MCF 10A (cell line): ENCODE measurements around the gene FAXDC2. TPM values are rescaled to one million over a fixed set of nuclear protein-coding genes. Genes with fewer than 3 reads are reported as not detected.

ENCODE experiments used
- BruUV-seq: library from RNA; stranded (reverse); fragments of 400-500 nt; replicated peaks from 2 replicates; lab custom pipeline; 2021; lab: Mats Ljungman, UMichigan
- CTCF ChIA-PET: fragments of 300-600 bp; sonication (Branson Sonifier 250); formaldehyde crosslinking; extraction: SDS; loops from one replicate; lab custom pipeline; 2021; ENCODE audit warnings: antibody characterized with exemption, inconsistent platforms; lab: Yijun Ruan, JAX
- POLR2A ChIA-PET: fragments of 300-600, 350-650 bp; sonication (Branson Sonifier 250); formaldehyde crosslinking; extraction: SDS; loops from one replicate; lab custom pipeline; 2020; ENCODE audit warnings: antibody characterized with exemption, inconsistent platforms; lab: Yijun Ruan, JAX
- DNase-seq: peaks from one replicate; pipeline ENCODE4 v3.0.0-alpha.2; 2018; ENCODE audit not compliant: unreplicated experiment
- H3K27ac Mint-ChIP-seq: one replicate; pipeline ENCODE4 v1.8.0; 2022; ENCODE audit warnings: mild to moderate bottlenecking, low read depth, mixed read lengths; ENCODE audit not compliant: unreplicated experiment
- H3K27me3 Mint-ChIP-seq: one replicate; pipeline ENCODE4 v1.8.0; 2022; ENCODE audit warnings: mixed read lengths; ENCODE audit not compliant: insufficient read depth, unreplicated experiment
- H3K36me3 Mint-ChIP-seq: one replicate; pipeline ENCODE4 v1.8.0; 2022; ENCODE audit warnings: mild to moderate bottlenecking, moderate library complexity, mixed read lengths; ENCODE audit not compliant: insufficient read depth, unreplicated experiment
- H3K4me1 Mint-ChIP-seq: one replicate; pipeline ENCODE4 v1.8.0; 2022; ENCODE audit warnings: mixed read lengths; ENCODE audit not compliant: insufficient read depth, unreplicated experiment
- H3K4me3 Mint-ChIP-seq: one replicate; pipeline ENCODE4 v1.8.0; 2022; ENCODE audit warnings: mild to moderate bottlenecking, moderate library complexity, mixed read lengths; ENCODE audit not compliant: unreplicated experiment
- H3K9me3 Mint-ChIP-seq: one replicate; pipeline ENCODE4 v1.8.0; 2022; ENCODE audit warnings: mixed read lengths; ENCODE audit not compliant: unreplicated experiment
- intact Hi-C: fragments of 100-400 bp; cut with micrococcal nuclease; formaldehyde crosslinking; loops from 2 replicates; pipeline ENCODE4 v1.14.1; 2022
- total RNA-seq: library from RNA; stranded (reverse); gene quantifications from 2 replicates; pipeline ENCODE4 v1.2.3, GENCODE V29; 2022
- TF ChIP-seq, protein P1 (sequence below): fragments of 200-600 bp; IDR thresholded peaks from one replicate; pipeline ENCODE4 v1.8.0; 2022; ENCODE audit warnings: antibody characterized with exemption, mild to moderate bottlenecking; ENCODE audit not compliant: unreplicated experiment

The FAXDC2 gene
- total RNA-seq, 1 experiment from 2014 or later, result 2.1 TPM

DNA sequence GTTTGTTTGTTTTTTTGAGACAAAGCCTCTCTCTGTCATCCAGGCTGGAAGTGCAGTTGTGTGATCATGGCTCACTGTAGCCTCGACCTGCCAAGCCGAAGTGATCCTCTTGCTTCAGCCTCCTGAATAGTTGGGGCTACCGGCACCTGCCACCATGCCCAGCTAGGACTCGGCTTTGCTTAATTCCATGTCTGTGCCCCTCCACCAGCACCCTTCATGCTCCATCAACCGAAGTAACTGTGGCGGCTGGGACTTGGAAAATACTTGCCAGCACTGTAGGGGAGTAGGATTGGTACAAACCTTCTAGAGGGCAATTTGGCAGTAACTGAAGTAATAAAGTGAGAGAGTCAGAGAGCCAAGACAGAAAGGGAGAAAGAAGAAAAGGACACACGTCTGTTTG is 19.0 kb downstream of the FAXDC2 start:
- TF ChIP-seq, protein P1, sequence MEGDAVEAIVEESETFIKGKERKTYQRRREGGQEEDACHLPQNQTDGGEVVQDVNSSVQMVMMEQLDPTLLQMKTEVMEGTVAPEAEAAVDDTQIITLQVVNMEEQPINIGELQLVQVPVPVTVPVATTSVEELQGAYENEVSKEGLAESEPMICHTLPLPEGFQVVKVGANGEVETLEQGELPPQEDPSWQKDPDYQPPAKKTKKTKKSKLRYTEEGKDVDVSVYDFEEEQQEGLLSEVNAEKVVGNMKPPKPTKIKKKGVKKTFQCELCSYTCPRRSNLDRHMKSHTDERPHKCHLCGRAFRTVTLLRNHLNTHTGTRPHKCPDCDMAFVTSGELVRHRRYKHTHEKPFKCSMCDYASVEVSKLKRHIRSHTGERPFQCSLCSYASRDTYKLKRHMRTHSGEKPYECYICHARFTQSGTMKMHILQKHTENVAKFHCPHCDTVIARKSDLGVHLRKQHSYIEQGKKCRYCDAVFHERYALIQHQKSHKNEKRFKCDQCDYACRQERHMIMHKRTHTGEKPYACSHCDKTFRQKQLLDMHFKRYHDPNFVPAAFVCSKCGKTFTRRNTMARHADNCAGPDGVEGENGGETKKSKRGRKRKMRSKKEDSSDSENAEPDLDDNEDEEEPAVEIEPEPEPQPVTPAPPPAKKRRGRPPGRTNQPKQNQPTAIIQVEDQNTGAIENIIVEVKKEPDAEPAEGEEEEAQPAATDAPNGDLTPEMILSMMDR, result no peak
- Mint-ChIP-seq H3K4me3 (no peak overlapping the region), H3K9me3 (no peaks in the 10 kb centered on the region), H3K27ac (peak overlapping the region; percentile 87), H3K36me3 (peaks cover 39% of the 10 kb centered on the region), H3K4me1 (peaks cover 47% of the 10 kb centered on the region), H3K27me3 (no peaks in the 10 kb centered on the region)
- no peak for DNase-seq
- POLR2A ChIA-PET, result interaction anchor here (1.1 to 4.4 kb wide), 4 partner anchors 13 to 71 kb away, joined by 3 to 78 read pairs (median 18); partner anchors contain the start of genes CNOT8 and FAXDC2
- no TSS peak for BruUV-seq
- intact Hi-C loops, result loop anchor here (2.0 kb wide), 1 partner anchor 27 kb away; the partner anchor contains the start of gene CNOT8
- CTCF ChIA-PET, result no interaction called here

DNA sequence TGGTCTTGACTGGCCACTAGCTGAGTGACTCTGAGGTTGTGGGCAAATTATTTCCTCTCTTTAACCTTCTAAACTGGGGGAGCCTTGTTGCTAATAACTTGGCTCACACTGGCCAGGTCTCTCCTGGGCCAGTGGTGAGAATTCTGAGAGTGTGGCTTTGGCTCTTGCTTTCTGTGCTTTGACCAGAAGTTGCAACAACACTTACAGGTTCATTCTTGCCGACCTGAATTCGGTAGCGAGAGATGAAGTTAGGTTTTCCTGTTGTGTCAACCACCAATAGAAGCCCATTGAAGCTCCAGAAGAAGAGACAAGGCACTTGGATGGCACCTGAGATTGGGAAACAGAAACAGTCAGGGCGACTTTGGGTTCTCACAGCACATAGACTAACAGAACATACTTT is 19.8 kb downstream of the FAXDC2 start:
- intact Hi-C loops, result loop anchor here (2.0 kb wide), 1 partner anchor 28 kb away; the partner anchor contains the start of gene CNOT8
- TF ChIP-seq, protein P1, result no peak
- POLR2A ChIA-PET, result interaction anchor here (0.7 to 4.4 kb wide), 10 partner anchors 11 to 117 kb away, joined by 3 to 78 read pairs (median 7); partner anchors contain the start of genes CNOT8 and FAXDC2
- H3K9me3 Mint-ChIP-seq, result no peaks in the 10 kb centered on the region
- H3K4me1 Mint-ChIP-seq, result peaks cover 54% of the 10 kb centered on the region
- peak; percentile 72 for DNase-seq
- H3K27me3 Mint-ChIP-seq, result no peaks in the 10 kb centered on the region
- BruUV-seq, result no TSS peak
- CTCF ChIA-PET, result interaction anchor here (0.7 to 2.2 kb wide), 3 partner anchors 26 to 179 kb away, joined by 3 to 5 read pairs (median 3); no protein-coding TSS in a partner anchor
- H3K4me3 Mint-ChIP-seq, result peak overlapping the region; percentile 14
- H3K36me3 Mint-ChIP-seq, result peaks cover 42% of the 10 kb centered on the region
- peak overlapping the region; percentile 87 for H3K27ac Mint-ChIP-seq

DNA sequence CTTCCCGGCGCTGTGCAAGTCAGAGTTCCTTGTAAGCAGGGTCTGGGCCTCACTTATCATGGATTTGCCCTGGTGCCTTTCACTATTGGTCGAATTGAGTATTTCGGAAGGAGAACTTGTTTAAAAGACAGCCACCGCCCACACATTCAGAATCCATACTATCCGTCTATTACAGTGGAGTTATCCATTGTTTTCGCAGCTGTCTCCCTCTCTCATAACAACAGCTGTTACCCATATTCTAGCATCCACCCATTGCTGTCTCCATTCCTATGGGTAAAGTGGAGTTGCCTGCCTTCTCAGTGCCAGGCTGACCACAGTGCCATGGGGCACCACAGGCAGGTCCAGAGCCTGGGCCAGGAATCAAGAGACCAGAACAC is 20.2 kb downstream of the FAXDC2 start:
- intact Hi-C loops, result loop anchor here (2.0 kb wide), 1 partner anchor 29 kb away; the partner anchor contains the start of gene CNOT8
- Mint-ChIP-seq H3K27me3 (no peaks in the 10 kb centered on the region), H3K27ac (peak overlapping the region; percentile 87), H3K9me3 (no peaks in the 10 kb centered on the region), H3K4me3 (peak overlapping the region; percentile 14), H3K36me3 (peaks cover 45% of the 10 kb centered on the region), H3K4me1 (peaks cover 57% of the 10 kb centered on the region)
- TF ChIP-seq, protein P1, result no peak
- BruUV-seq, result TSS peak; percentile 9
- ChIA-PET POLR2A (interaction anchor here (0.7 to 4.4 kb wide), 17 partner anchors 11 to 384 kb away, joined by 3 to 78 read pairs (median 6); partner anchors contain the start of genes CNOT8, FAXDC2 and SAP30L), CTCF (interaction anchor here (0.7 to 2.2 kb wide), 6 partner anchors 13 to 182 kb away, joined by 3 to 5 read pairs (median 4); no protein-coding TSS in a partner anchor)
- DNase-seq, result no peak

DNA sequence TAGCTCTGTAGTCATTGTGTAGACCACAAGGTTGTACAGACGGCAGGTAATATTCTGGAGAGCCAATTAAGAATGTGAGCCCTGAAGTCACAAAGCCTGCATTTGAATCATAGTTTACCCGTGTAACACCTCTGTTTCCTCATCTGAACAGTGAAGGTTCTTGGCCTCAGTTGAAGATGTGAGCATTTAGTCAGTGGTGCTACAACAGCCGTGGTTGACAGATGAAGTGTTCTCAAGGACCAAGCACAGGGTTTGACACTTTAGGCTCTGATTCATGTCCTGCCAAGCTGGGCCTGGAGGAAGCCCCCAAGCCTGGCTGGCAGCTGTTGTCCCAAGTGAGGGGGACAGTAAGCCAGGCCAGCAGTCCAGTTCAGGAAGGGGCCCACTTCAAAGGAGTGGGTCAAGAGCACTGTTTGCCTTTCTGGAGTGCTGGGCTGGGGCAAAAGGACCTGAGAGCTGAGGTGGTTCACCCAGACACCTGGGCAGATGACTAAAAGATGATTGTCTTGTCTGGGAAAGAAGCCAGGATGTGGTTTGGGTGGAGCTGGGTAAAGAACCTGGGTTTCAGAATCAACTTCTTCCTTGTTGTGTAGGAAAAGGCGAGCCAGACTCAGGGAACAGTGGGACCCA is 20.7 kb downstream of the FAXDC2 start:
- H3K27me3 Mint-ChIP-seq, result no peaks in the 10 kb centered on the region
- peak overlapping the region; percentile 14 for H3K4me3 Mint-ChIP-seq
- H3K9me3 Mint-ChIP-seq, result no peaks in the 10 kb centered on the region
- H3K27ac Mint-ChIP-seq, result peak overlapping the region; percentile 87
- intact Hi-C loops, result loop anchor here (2.0 kb wide), 1 partner anchor 29 kb away; the partner anchor contains the start of gene CNOT8
- CTCF ChIA-PET, result interaction anchor here (0.5 to 2.2 kb wide), 7 partner anchors 14 to 181 kb away, joined by 3 to 5 read pairs (median 4); no protein-coding TSS in a partner anchor
- TF ChIP-seq, protein P1, result no peak
- peaks cover 45% of the 10 kb centered on the region for H3K36me3 Mint-ChIP-seq
- DNase-seq, result peak; percentile 98
- peaks cover 54% of the 10 kb centered on the region for H3K4me1 Mint-ChIP-seq
- BruUV-seq, result no TSS peak
- POLR2A ChIA-PET, result interaction anchor here (0.7 to 4.4 kb wide), 18 partner anchors 10 to 383 kb away, joined by 3 to 78 read pairs (median 6); partner anchors contain the start of genes CNOT8, FAXDC2 and SAP30L
